ENCODE results near the gene BPTF.
"Not testable (repeated sequence)": the region's sequence is repeated elsewhere in the genome, so short reads cannot be mapped to it uniquely, and the experiment has no call there.

The BPTF gene

DNA sequence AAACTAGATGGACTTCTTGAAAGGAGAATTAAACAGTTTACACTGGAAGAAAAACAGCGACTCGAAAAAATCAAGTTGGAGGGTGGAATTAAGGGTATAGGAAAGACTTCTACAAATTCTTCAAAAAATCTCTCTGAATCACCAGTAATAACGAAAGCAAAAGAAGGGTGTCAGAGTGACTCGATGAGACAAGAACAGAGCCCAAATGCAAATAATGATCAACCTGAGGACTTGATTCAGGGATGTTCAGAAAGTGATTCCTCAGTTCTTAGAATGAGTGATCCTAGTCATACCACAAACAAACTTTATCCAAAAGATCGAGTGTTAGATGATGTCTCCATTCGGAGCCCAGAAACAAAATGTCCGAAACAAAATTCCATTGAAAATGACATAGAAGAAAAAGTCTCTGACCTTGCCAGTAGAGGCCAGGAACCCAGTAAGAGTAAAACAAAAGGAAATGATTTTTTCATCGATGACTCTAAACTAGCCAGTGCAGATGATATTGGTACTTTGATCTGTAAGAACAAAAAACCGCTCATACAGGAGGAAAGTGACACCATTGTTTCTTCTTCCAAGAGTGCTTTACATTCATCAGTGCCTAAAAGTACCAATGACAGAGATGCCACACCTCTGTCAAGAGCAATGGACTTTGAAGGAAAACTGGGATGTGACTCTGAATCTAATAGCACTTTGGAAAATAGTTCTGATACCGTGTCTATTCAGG lies 85.9 kb downstream of the BPTF start:
- Histone ChIP-seq H3K9ac (no peak overlapping the region), H3K79me2 (no peaks in the 10 kb centered on the region), H3K9me3 (ENCODE audit: control insufficient read depth, low read length) (no peaks in the 10 kb centered on the region), H3K27ac (no peak overlapping the region), H3K36me3 (ENCODE audit: control insufficient read depth, insufficient read depth, low read length) (no peaks in the 10 kb centered on the region), H2AFZ (no peak overlapping the region), H3K4me3 (ENCODE audit: low read depth, low read length) (no peak overlapping the region), H3K4me2 (ENCODE audit: low read length) (no peak overlapping the region), H3K4me1 (peaks cover 4% of the 10 kb centered on the region), H3K27me3 (ENCODE audit: control insufficient read depth, insufficient read depth, low read length) (no peaks in the 10 kb centered on the region)
- TF ChIP-seq, protein P1, sequence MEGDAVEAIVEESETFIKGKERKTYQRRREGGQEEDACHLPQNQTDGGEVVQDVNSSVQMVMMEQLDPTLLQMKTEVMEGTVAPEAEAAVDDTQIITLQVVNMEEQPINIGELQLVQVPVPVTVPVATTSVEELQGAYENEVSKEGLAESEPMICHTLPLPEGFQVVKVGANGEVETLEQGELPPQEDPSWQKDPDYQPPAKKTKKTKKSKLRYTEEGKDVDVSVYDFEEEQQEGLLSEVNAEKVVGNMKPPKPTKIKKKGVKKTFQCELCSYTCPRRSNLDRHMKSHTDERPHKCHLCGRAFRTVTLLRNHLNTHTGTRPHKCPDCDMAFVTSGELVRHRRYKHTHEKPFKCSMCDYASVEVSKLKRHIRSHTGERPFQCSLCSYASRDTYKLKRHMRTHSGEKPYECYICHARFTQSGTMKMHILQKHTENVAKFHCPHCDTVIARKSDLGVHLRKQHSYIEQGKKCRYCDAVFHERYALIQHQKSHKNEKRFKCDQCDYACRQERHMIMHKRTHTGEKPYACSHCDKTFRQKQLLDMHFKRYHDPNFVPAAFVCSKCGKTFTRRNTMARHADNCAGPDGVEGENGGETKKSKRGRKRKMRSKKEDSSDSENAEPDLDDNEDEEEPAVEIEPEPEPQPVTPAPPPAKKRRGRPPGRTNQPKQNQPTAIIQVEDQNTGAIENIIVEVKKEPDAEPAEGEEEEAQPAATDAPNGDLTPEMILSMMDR (IDR thresholded peaks at IDR 0.05) = no peak

DNA sequence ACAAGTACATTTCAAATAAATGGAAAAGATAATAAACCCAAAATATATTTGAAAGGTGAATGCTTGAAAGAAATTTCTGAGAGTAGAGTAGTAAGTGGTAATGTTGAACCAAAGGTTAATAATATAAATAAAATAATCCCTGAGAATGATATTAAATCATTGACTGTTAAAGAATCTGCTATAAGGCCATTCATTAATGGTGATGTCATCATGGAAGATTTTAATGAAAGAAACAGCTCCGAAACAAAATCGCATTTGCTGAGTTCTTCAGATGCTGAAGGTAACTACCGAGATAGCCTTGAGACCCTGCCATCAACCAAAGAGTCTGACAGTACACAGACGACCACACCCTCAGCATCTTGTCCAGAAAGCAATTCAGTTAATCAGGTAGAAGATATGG lies 86.8 kb downstream of the BPTF start:
- Histone ChIP-seq H3K36me3 (ENCODE audit: control insufficient read depth, insufficient read depth, low read length) (no peaks in the 10 kb centered on the region), H3K79me2 (no peaks in the 10 kb centered on the region), H3K9ac (no peak overlapping the region), H3K9me3 (ENCODE audit: control insufficient read depth, low read length) (no peaks in the 10 kb centered on the region), H2AFZ (no peak overlapping the region), H3K27me3 (ENCODE audit: control insufficient read depth, insufficient read depth, low read length) (no peaks in the 10 kb centered on the region), H3K4me3 (ENCODE audit: low read depth, low read length) (no peak overlapping the region), H3K4me2 (ENCODE audit: low read length) (no peak overlapping the region), H3K27ac (no peak overlapping the region), H3K4me1 (peaks cover 4% of the 10 kb centered on the region)
- TF ChIP-seq, protein P1 (IDR thresholded peaks at IDR 0.05) = no peak

DNA sequence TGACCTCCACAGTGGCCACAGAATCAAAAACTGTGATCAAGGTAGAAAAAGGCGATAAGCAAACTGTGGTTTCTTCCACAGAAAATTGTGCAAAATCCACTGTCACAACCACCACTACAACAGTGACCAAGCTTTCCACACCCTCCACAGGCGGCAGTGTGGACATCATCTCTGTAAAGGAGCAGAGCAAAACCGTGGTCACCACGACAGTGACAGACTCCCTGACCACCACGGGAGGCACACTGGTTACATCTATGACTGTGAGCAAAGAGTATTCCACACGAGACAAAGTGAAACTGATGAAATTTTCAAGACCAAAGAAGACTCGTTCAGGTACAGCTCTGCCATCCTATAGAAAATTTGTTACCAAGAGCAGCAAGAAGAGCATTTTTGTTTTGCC lies 87.4 kb downstream of the BPTF start:
- H3K27me3 ChIP-seq (ENCODE audit: control insufficient read depth, insufficient read depth, low read length) = no peaks in the 10 kb centered on the region
- H3K9ac ChIP-seq = no peak overlapping the region
- no peaks in the 10 kb centered on the region for H3K9me3 ChIP-seq (ENCODE audit: control insufficient read depth, low read length)
- no peak overlapping the region for H3K4me3 ChIP-seq (ENCODE audit: low read depth, low read length)
- H3K4me1 ChIP-seq = peaks cover 4% of the 10 kb centered on the region
- H3K27ac ChIP-seq = no peak overlapping the region
- H3K4me2 ChIP-seq (ENCODE audit: low read length) = no peak overlapping the region
- H3K79me2 ChIP-seq = peaks cover 2% of the 10 kb centered on the region
- no peak overlapping the region for H2AFZ ChIP-seq
- no peaks in the 10 kb centered on the region for H3K36me3 ChIP-seq (ENCODE audit: control insufficient read depth, insufficient read depth, low read length)
- TF ChIP-seq, protein P1 (IDR thresholded peaks at IDR 0.05) = no peak

DNA sequence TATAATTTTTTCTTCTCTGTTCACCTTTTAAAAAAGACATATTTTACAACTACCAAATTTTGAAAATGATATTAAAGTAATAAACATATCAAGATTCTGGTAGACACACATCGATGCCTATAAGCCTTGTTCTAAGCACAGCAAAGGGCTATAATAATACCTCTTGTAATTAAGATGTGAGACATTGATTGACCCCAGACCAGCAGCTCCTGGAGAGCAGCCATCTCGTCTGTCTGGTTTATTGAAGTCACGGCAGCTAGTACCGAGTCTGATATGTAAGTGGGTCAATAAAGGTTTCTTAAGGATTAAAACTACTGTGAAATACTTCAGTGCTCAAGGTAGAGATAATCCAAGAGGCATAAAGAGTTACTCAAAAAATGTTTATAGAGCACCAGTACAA lies 94.9 kb downstream of the BPTF start:
- Histone ChIP-seq H3K4me1 (peaks cover 3% of the 10 kb centered on the region), H2AFZ (no peak overlapping the region), H3K4me3 (ENCODE audit: low read depth, low read length) (no peak overlapping the region), H3K79me2 (peaks cover 4% of the 10 kb centered on the region), H3K4me2 (ENCODE audit: low read length) (no peak overlapping the region), H3K27me3 (ENCODE audit: control insufficient read depth, insufficient read depth, low read length) (no peaks in the 10 kb centered on the region), H3K9me3 (ENCODE audit: control insufficient read depth, low read length) (no peaks in the 10 kb centered on the region), H3K27ac (no peak overlapping the region), H3K9ac (no peak overlapping the region), H3K36me3 (ENCODE audit: control insufficient read depth, insufficient read depth, low read length) (no peaks in the 10 kb centered on the region)
- TF ChIP-seq, protein P1 (IDR thresholded peaks at IDR 0.05) = no peak

DNA sequence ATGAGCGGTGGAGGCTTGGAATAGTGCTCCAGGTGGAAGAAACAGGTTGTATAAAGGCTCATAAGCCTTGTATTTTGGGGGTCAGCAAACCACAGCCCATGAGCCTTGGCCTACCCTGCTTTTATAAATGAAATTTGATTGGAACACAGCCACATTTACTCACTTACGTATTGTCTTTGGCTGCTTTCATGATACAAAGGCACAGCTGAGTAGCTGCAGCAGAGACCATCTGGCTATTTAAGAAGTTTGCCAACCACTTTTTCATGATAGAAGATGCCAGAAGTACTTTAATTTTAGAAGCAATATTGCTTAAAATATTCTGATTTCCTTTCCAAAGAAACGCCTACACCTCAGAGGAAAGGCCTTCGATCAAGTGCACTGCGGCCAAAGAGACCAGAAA lies 97.2 kb downstream of the BPTF start:
- Histone ChIP-seq H3K9me3 (ENCODE audit: control insufficient read depth, low read length) (no peaks in the 10 kb centered on the region), H3K9ac (no peak overlapping the region), H3K4me2 (ENCODE audit: low read length) (no peak overlapping the region), H3K79me2 (peaks cover 4% of the 10 kb centered on the region), H2AFZ (no peak overlapping the region), H3K4me1 (no peaks in the 10 kb centered on the region), H3K36me3 (ENCODE audit: control insufficient read depth, insufficient read depth, low read length) (no peaks in the 10 kb centered on the region), H3K27ac (no peak overlapping the region), H3K27me3 (ENCODE audit: control insufficient read depth, insufficient read depth, low read length) (no peaks in the 10 kb centered on the region), H3K4me3 (ENCODE audit: low read depth, low read length) (no peak overlapping the region)
- TF ChIP-seq, protein P1 (IDR thresholded peaks at IDR 0.05) = no peak

DNA sequence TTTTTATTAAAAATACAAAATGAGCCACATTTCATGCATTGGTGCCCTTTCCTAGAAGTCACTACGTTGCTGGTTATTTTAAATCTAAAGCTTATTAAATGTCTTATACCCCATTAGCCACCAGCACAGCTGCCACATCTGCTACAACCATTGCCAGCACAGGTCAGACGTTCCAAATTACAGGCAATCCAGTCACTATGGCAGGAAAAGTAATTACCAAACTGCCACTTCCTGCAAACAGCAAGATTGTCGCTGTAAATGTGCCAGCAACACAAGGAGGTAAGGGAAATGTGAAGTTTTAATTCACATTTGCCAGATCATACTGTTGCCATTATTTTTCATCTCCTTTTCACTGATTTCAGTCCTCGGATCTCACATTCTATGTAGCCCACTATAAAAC lies 103.5 kb downstream of the BPTF start:
- H3K79me2 ChIP-seq; H3K9ac ChIP-seq; H3K4me1 ChIP-seq; H3K36me3 ChIP-seq (ENCODE audit: control insufficient read depth, insufficient read depth, low read length); H2AFZ ChIP-seq; H3K27ac ChIP-seq; H3K4me3 ChIP-seq (ENCODE audit: low read depth, low read length); H3K9me3 ChIP-seq (ENCODE audit: control insufficient read depth, low read length); H3K4me2 ChIP-seq (ENCODE audit: low read length); H3K27me3 ChIP-seq (ENCODE audit: control insufficient read depth, insufficient read depth, low read length): not testable (repeated sequence)

Data from parathyroid adenoma (tissue), 2 donors.